ENCODE data around the gene HIPK2.

The HIPK2 gene

GRCh38 chr7:139598642-139599041 lies 179.2 kb downstream of the HIPK2 start:
- H3K9me3 ChIP-seq (ENCODE audit: control insufficient read depth in 2 of 2, low read length in 2 of 2): no peaks in the 10 kb centered on the region
- H3K36me3 ChIP-seq (ENCODE audit: control insufficient read depth in 2 of 2, insufficient read depth in 2 of 2, low read length in 2 of 2): peaks cover 37 to 53% of the 10 kb centered on the region in 2 donors
- H3K27ac ChIP-seq (ENCODE audit: low read length): no peak overlapping the region
- no peaks in the 10 kb centered on the region for H3K27me3 ChIP-seq (ENCODE audit: control insufficient read depth in 1 of 2, insufficient read depth in 2 of 2, low read length in 2 of 2)
- no peaks in the 10 kb centered on the region for H3K4me1 ChIP-seq (ENCODE audit: control insufficient read depth, insufficient read depth, low read length)
- H3K4me3 ChIP-seq (ENCODE audit: low read length in 2 of 2): no peak overlapping the region
- no peak overlapping the region for H3K9ac ChIP-seq (ENCODE audit: low read length in 2 of 2)

GRCh38 chr7:139597028-139597427 lies 180.8 kb downstream of the HIPK2 start:
- H3K27me3 ChIP-seq (ENCODE audit: control insufficient read depth in 1 of 2, insufficient read depth in 2 of 2, low read length in 2 of 2): no peaks in the 10 kb centered on the region
- no peaks in the 10 kb centered on the region for H3K9me3 ChIP-seq (ENCODE audit: control insufficient read depth in 2 of 2, low read length in 2 of 2)
- no peak overlapping the region for H3K4me3 ChIP-seq (ENCODE audit: low read length in 2 of 2)
- no peaks in the 10 kb centered on the region for H3K4me1 ChIP-seq (ENCODE audit: control insufficient read depth, insufficient read depth, low read length)
- no peak overlapping the region for H3K27ac ChIP-seq (ENCODE audit: low read length)
- no peak overlapping the region for H3K9ac ChIP-seq (ENCODE audit: low read length in 2 of 2)
- H3K36me3 ChIP-seq (ENCODE audit: control insufficient read depth in 2 of 2, insufficient read depth in 2 of 2, low read length in 2 of 2): peaks cover 39 to 48% of the 10 kb centered on the region in 2 donors

GRCh38 chr7:139596626-139597025 lies 181.2 kb downstream of the HIPK2 start:
- H3K4me1 ChIP-seq (ENCODE audit: control insufficient read depth, insufficient read depth, low read length): no peaks in the 10 kb centered on the region
- no peak overlapping the region for H3K27ac ChIP-seq (ENCODE audit: low read length)
- H3K4me3 ChIP-seq (ENCODE audit: low read length in 2 of 2): no peak overlapping the region
- H3K36me3 ChIP-seq (ENCODE audit: control insufficient read depth in 2 of 2, insufficient read depth in 2 of 2, low read length in 2 of 2): peaks cover 41 to 48% of the 10 kb centered on the region in 2 donors
- no peaks in the 10 kb centered on the region for H3K9me3 ChIP-seq (ENCODE audit: control insufficient read depth in 2 of 2, low read length in 2 of 2)
- no peaks in the 10 kb centered on the region for H3K27me3 ChIP-seq (ENCODE audit: control insufficient read depth in 1 of 2, insufficient read depth in 2 of 2, low read length in 2 of 2)
- H3K9ac ChIP-seq (ENCODE audit: low read length in 2 of 2): no peak overlapping the region

GRCh38 chr7:139595806-139596205 lies 182.0 kb downstream of the HIPK2 start:
- H3K27me3 ChIP-seq (ENCODE audit: control insufficient read depth in 1 of 2, insufficient read depth in 2 of 2, low read length in 2 of 2): no peaks in the 10 kb centered on the region
- no peak overlapping the region for H3K27ac ChIP-seq (ENCODE audit: low read length)
- H3K9ac ChIP-seq (ENCODE audit: low read length in 2 of 2): no peak overlapping the region
- no peaks in the 10 kb centered on the region for H3K9me3 ChIP-seq (ENCODE audit: control insufficient read depth in 2 of 2, low read length in 2 of 2)
- H3K36me3 ChIP-seq (ENCODE audit: control insufficient read depth in 2 of 2, insufficient read depth in 2 of 2, low read length in 2 of 2): peaks cover 42 to 52% of the 10 kb centered on the region in 2 donors
- H3K4me1 ChIP-seq (ENCODE audit: control insufficient read depth, insufficient read depth, low read length): no peaks in the 10 kb centered on the region
- H3K4me3 ChIP-seq (ENCODE audit: low read length in 2 of 2): no peak overlapping the region

- Histone ChIP-seq H3K9me3 (ENCODE audit: control insufficient read depth in 2 of 2, low read length in 2 of 2) (no peaks in the 10 kb centered on the region), H3K27me3 (ENCODE audit: control insufficient read depth in 1 of 2, insufficient read depth in 2 of 2, low read length in 2 of 2) (no peaks in the 10 kb centered on the region), H3K27ac (ENCODE audit: low read length) (no peak overlapping the region), H3K4me1 (ENCODE audit: control insufficient read depth, insufficient read depth, low read length) (no peaks in the 10 kb centered on the region), H3K36me3 (ENCODE audit: control insufficient read depth in 2 of 2, insufficient read depth in 2 of 2, low read length in 2 of 2) (peaks cover 37 to 46% of the 10 kb centered on the region in 2 donors), H3K9ac (ENCODE audit: low read length in 2 of 2) (no peak overlapping the region), H3K4me3 (ENCODE audit: low read length in 2 of 2) (no peak overlapping the region)
These were observed 182.8 kb downstream of the HIPK2 start for GRCh38 chr7:139594911-139595476.

GRCh38 chr7:139594090-139594489 lies 183.7 kb downstream of the HIPK2 start:
- Histone ChIP-seq H3K4me1 (ENCODE audit: control insufficient read depth, insufficient read depth, low read length) (no peaks in the 10 kb centered on the region), H3K36me3 (ENCODE audit: control insufficient read depth in 2 of 2, insufficient read depth in 2 of 2, low read length in 2 of 2) (peaks cover 35 to 42% of the 10 kb centered on the region in 2 donors), H3K27ac (ENCODE audit: low read length) (no peak overlapping the region)

GRCh38 chr7:139592801-139593461 lies 184.9 kb downstream of the HIPK2 start:
- Histone ChIP-seq H3K9ac (ENCODE audit: low read length in 2 of 2) (no peak overlapping the region), H3K4me1 (ENCODE audit: control insufficient read depth, insufficient read depth, low read length) (peaks cover 7% of the 10 kb centered on the region), H3K9me3 (ENCODE audit: control insufficient read depth in 2 of 2, low read length in 2 of 2) (no peaks in the 10 kb centered on the region), H3K36me3 (ENCODE audit: control insufficient read depth in 2 of 2, insufficient read depth in 2 of 2, low read length in 2 of 2) (peaks cover 31 to 39% of the 10 kb centered on the region in 2 donors), H3K4me3 (ENCODE audit: low read length in 2 of 2) (no peak overlapping the region), H3K27me3 (ENCODE audit: control insufficient read depth in 1 of 2, insufficient read depth in 2 of 2, low read length in 2 of 2) (no peaks in the 10 kb centered on the region), H3K27ac (ENCODE audit: low read length) (no peak overlapping the region)

More at GRCh38 chr7:139594090-139594489, 183.7 kb downstream of the HIPK2 start:
- no peak overlapping the region for H3K4me3 ChIP-seq (ENCODE audit: low read length in 2 of 2)
- no peak overlapping the region for H3K9ac ChIP-seq (ENCODE audit: low read length in 2 of 2)
- no peaks in the 10 kb centered on the region for H3K27me3 ChIP-seq (ENCODE audit: control insufficient read depth in 1 of 2, insufficient read depth in 2 of 2, low read length in 2 of 2)
- no peaks in the 10 kb centered on the region for H3K9me3 ChIP-seq (ENCODE audit: control insufficient read depth in 2 of 2, low read length in 2 of 2)

- Histone ChIP-seq H3K9ac (ENCODE audit: low read length in 2 of 2) (no peak overlapping the region), H3K36me3 (ENCODE audit: control insufficient read depth in 2 of 2, insufficient read depth in 2 of 2, low read length in 2 of 2) (peaks cover 29 to 37% of the 10 kb centered on the region in 2 donors), H3K27ac (ENCODE audit: low read length) (no peak overlapping the region), H3K4me3 (ENCODE audit: low read length in 2 of 2) (no peak overlapping the region), H3K9me3 (ENCODE audit: control insufficient read depth in 2 of 2, low read length in 2 of 2) (no peaks in the 10 kb centered on the region), H3K4me1 (ENCODE audit: control insufficient read depth, insufficient read depth, low read length) (peaks cover 7% of the 10 kb centered on the region), H3K27me3 (ENCODE audit: control insufficient read depth in 1 of 2, insufficient read depth in 2 of 2, low read length in 2 of 2) (no peaks in the 10 kb centered on the region)
These were observed 186.1 kb downstream of the HIPK2 start for GRCh38 chr7:139591550-139592195.

GRCh38 chr7:139589474-139589873 lies 188.3 kb downstream of the HIPK2 start:
- H3K36me3 ChIP-seq (ENCODE audit: control insufficient read depth in 2 of 2, insufficient read depth in 2 of 2, low read length in 2 of 2): peaks cover 14 to 25% of the 10 kb centered on the region in 2 donors
- H3K9ac ChIP-seq (ENCODE audit: low read length in 2 of 2): no peak overlapping the region
- H3K4me1 ChIP-seq (ENCODE audit: control insufficient read depth, insufficient read depth, low read length): peaks cover 11% of the 10 kb centered on the region
- H3K27ac ChIP-seq (ENCODE audit: low read length): no peak overlapping the region
- no peak overlapping the region for H3K4me3 ChIP-seq (ENCODE audit: low read length in 2 of 2)
- H3K9me3 ChIP-seq (ENCODE audit: control insufficient read depth in 2 of 2, low read length in 2 of 2): no peaks in the 10 kb centered on the region
- no peaks in the 10 kb centered on the region for H3K27me3 ChIP-seq (ENCODE audit: control insufficient read depth in 1 of 2, insufficient read depth in 2 of 2, low read length in 2 of 2)

GRCh38 chr7:139588632-139589031 lies 189.2 kb downstream of the HIPK2 start:
- H3K27ac ChIP-seq (ENCODE audit: low read length): no peak overlapping the region
- no peak overlapping the region for H3K4me3 ChIP-seq (ENCODE audit: low read length in 2 of 2)
- no peak overlapping the region for H3K9ac ChIP-seq (ENCODE audit: low read length in 2 of 2)
- H3K27me3 ChIP-seq (ENCODE audit: control insufficient read depth in 1 of 2, insufficient read depth in 2 of 2, low read length in 2 of 2): no peaks in the 10 kb centered on the region
- no peaks in the 10 kb centered on the region for H3K9me3 ChIP-seq (ENCODE audit: control insufficient read depth in 2 of 2, low read length in 2 of 2)
- peaks cover 11% of the 10 kb centered on the region for H3K4me1 ChIP-seq (ENCODE audit: control insufficient read depth, insufficient read depth, low read length)
- peaks cover 13 to 21% of the 10 kb centered on the region in 2 donors for H3K36me3 ChIP-seq (ENCODE audit: control insufficient read depth in 2 of 2, insufficient read depth in 2 of 2, low read length in 2 of 2)

- H3K9me3 ChIP-seq (ENCODE audit: control insufficient read depth in 2 of 2, low read length in 2 of 2): no peaks in the 10 kb centered on the region
- no peaks in the 10 kb centered on the region for H3K27me3 ChIP-seq (ENCODE audit: control insufficient read depth in 1 of 2, insufficient read depth in 2 of 2, low read length in 2 of 2)
- no peak overlapping the region for H3K4me3 ChIP-seq (ENCODE audit: low read length in 2 of 2)
- no peak overlapping the region for H3K27ac ChIP-seq (ENCODE audit: low read length)
- peaks cover 16 to 27% of the 10 kb centered on the region in 2 donors for H3K36me3 ChIP-seq (ENCODE audit: control insufficient read depth in 2 of 2, insufficient read depth in 2 of 2, low read length in 2 of 2)
- H3K4me1 ChIP-seq (ENCODE audit: control insufficient read depth, insufficient read depth, low read length): peaks cover 11% of the 10 kb centered on the region
- no peak overlapping the region for H3K9ac ChIP-seq (ENCODE audit: low read length in 2 of 2)
These were observed 190.3 kb downstream of the HIPK2 start for GRCh38 chr7:139587535-139587934.

Measured in stomach smooth muscle (tissue), 2 donors.